RWPE2 (cell line): ENCODE results near the gene FADS6.

Experiments used
- ATAC-seq: fragments of 200-7000 bp; cut with Tn5 transposase; 3 replicates; pipeline ENCODE4 v1.9.1; 2021; ENCODE audit warnings: low read depth
- DNase-seq: peaks from one replicate; pipeline ENCODE4 v3.0.0-alpha.2; 2020; ENCODE audit warnings: low spot score
- H3K27ac ChIP-seq: fragments of 450-650 bp; 2 replicates; pipeline ENCODE4 v1.5.1; 2017; ENCODE audit warnings: mild to moderate bottlenecking; ENCODE audit not compliant: poor library complexity, severe bottlenecking
- H3K27me3 ChIP-seq: fragments of 250-450 bp; sonication (Bioruptor Pico); 2 replicates; pipeline ENCODE4 v1.5.1; 2021; ENCODE audit warnings: mild to moderate bottlenecking, moderate library complexity; ENCODE audit not compliant: insufficient read depth, poor library complexity, severe bottlenecking
- H3K36me3 ChIP-seq: fragments of 250-450 bp; sonication (Bioruptor Pico); 2 replicates; pipeline ENCODE4 v1.5.1; 2020; ENCODE audit warnings: low read depth, mild to moderate bottlenecking, moderate library complexity
- H3K4me1 ChIP-seq: fragments of 250-450 bp; sonication (Bioruptor Pico); 2 replicates; pipeline ENCODE4 v1.5.1; 2021; ENCODE audit warnings: mild to moderate bottlenecking, moderate library complexity; ENCODE audit not compliant: insufficient read depth, poor library complexity, severe bottlenecking
- H3K4me3 ChIP-seq: fragments of 250-450 bp; sonication (Bioruptor Pico); 2 replicates; pipeline ENCODE4 v1.5.1; 2021; ENCODE audit warnings: mild to moderate bottlenecking, moderate library complexity; ENCODE audit not compliant: severe bottlenecking
- H3K9me3 ChIP-seq: fragments of 250-450 bp; sonication (Bioruptor Pico); 2 replicates; pipeline ENCODE4 v1.5.1; 2021; ENCODE audit warnings: mild to moderate bottlenecking, moderate library complexity; ENCODE audit not compliant: severe bottlenecking
- CTCF ChIP-seq: fragments of 450-650 bp; IDR thresholded peaks from one replicate; pipeline ENCODE4 v1.5.1; 2017; ENCODE audit warnings: mild to moderate bottlenecking, moderate library complexity; ENCODE audit not compliant: poor library complexity, severe bottlenecking

FADS6 gene

GRCh38 chr17:74888469-74888868 is 5.0 kb downstream of the FADS6 start:
- Histone ChIP-seq H3K27me3 (peaks cover 13% of the 10 kb centered on the region), H3K9me3 (no peaks in the 10 kb centered on the region), H3K4me1 (no peaks in the 10 kb centered on the region), H3K36me3 (no peaks in the 10 kb centered on the region), H3K27ac (no peak overlapping the region), H3K4me3 (no peak overlapping the region)
- DNase-seq (no peak), ATAC-seq (no peak)
- no peak for TF ChIP-seq CTCF

GRCh38 chr17:74883241-74883745 is 10.1 kb downstream of the FADS6 start:
- peaks cover 3% of the 10 kb centered on the region for H3K4me1 ChIP-seq
- no peaks in the 10 kb centered on the region for H3K9me3 ChIP-seq
- ATAC-seq (no peak), DNase-seq (no peak)
- no peaks in the 10 kb centered on the region for H3K27me3 ChIP-seq
- H3K4me3 ChIP-seq: no peak overlapping the region
- no peak for TF ChIP-seq CTCF
- no peaks in the 10 kb centered on the region for H3K36me3 ChIP-seq
- no peak overlapping the region for H3K27ac ChIP-seq

GRCh38 chr17:74882517-74883240 is 10.8 kb downstream of the FADS6 start:
- H3K36me3 ChIP-seq: no peaks in the 10 kb centered on the region
- no peaks in the 10 kb centered on the region for H3K9me3 ChIP-seq
- no peak for TF ChIP-seq CTCF
- peaks cover 6% of the 10 kb centered on the region for H3K4me1 ChIP-seq
- DNase-seq: no peak
- H3K27ac ChIP-seq: no peak overlapping the region
- ATAC-seq: no peak
- no peaks in the 10 kb centered on the region for H3K27me3 ChIP-seq
- no peak overlapping the region for H3K4me3 ChIP-seq

- Histone ChIP-seq H3K4me1 (peaks cover 6% of the 10 kb centered on the region), H3K36me3 (no peaks in the 10 kb centered on the region), H3K27ac (no peak overlapping the region), H3K9me3 (no peaks in the 10 kb centered on the region), H3K4me3 (no peak overlapping the region), H3K27me3 (no peaks in the 10 kb centered on the region)
- no peak for ATAC-seq
- no peak for TF ChIP-seq CTCF
- no peak for DNase-seq
These were observed 12.4 kb downstream of the FADS6 start for GRCh38 chr17:74881073-74881472.

DNA sequence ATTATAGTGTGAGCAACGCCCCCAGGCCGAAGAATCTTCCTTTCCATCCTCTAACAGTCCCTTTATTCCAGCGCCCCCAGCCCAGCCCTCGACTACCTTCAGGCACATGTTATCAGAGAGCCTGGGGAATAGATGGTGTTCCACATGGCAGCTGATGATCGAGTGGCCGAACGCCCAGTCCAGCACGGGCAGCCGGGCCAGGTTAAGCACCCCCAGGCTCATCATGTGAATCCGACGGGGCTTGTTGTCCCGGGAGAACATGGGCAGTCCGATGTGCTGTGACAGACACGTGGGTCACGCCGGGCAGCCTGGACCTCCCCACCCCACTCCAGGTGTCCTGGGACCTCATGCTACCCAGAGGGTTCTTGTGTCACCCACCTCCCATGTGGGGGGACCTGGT is 14.1 kb downstream of the FADS6 start:
- TF ChIP-seq CTCF: no peak
- no peaks in the 10 kb centered on the region for H3K27me3 ChIP-seq
- ATAC-seq (no peak), DNase-seq (no peak)
- peaks cover 6% of the 10 kb centered on the region for H3K4me1 ChIP-seq
- no peak overlapping the region for H3K4me3 ChIP-seq
- no peaks in the 10 kb centered on the region for H3K36me3 ChIP-seq
- no peaks in the 10 kb centered on the region for H3K9me3 ChIP-seq
- H3K27ac ChIP-seq: no peak overlapping the region
